DND-41 (cell line): ENCODE results near the gene RAI1.
A peak's percentile ranks its signal among the peaks of the same experiment; 100 is the strongest.
"Not testable (repeated sequence)": the region's sequence is repeated elsewhere in the genome, so short reads cannot be mapped to it uniquely, and the experiment has no call there.

Experiments
- ATAC-seq: fragments of 200-7000 bp; cut with Tn5 transposase; 3 replicates; pipeline ENCODE4 v1.9.1; 2021; ENCODE audit warnings: low read depth; ENCODE audit not compliant: insufficient read depth
- DNase-seq: peaks from one replicate; pipeline ENCODE4 v3.0.0-alpha.2; 2020
- H2AFZ ChIP-seq: 2 replicates; pipeline ENCODE4 v1.6.0; 2012; ENCODE audit warnings: low read depth, low read length
- H3K27ac ChIP-seq: 2 replicates; pipeline ENCODE4 v1.5.1; 2012; ENCODE audit warnings: low read length, inconsistent platforms
- H3K27me3 ChIP-seq: fragments of 200-600 bp; sonication (generic); 2 replicates; pipeline ENCODE4 v1.6.0; 2012; ENCODE audit warnings: low read length, mild to moderate bottlenecking, inconsistent platforms; ENCODE audit not compliant: insufficient read depth, poor library complexity
- H3K36me3 ChIP-seq: 2 replicates; pipeline ENCODE4 v1.5.1; 2012; ENCODE audit warnings: low read length, inconsistent platforms; ENCODE audit not compliant: insufficient read depth
- H3K4me1 ChIP-seq: 2 replicates; pipeline ENCODE4 v1.5.1; 2012; ENCODE audit warnings: mild to moderate bottlenecking, low read length; ENCODE audit not compliant: insufficient read depth
- H3K4me2 ChIP-seq: 2 replicates; pipeline ENCODE4 v1.6.0; 2012; ENCODE audit warnings: mild to moderate bottlenecking, moderate library complexity, low read length, inconsistent platforms; ENCODE audit not compliant: insufficient read depth
- H3K4me3 ChIP-seq, 2 experiments: fragments of 200-600 bp in 1 of 2; shearing (Covaris generic) in 1 of 2; 2 replicates each; pipeline ENCODE4 v1.5.1; 2012 to 2016; ENCODE audit warnings: inconsistent platforms in 2 of 2, low read length in 2 of 2, mild to moderate bottlenecking in 2 of 2, low read depth in 1 of 2, moderate library complexity in 1 of 2
- H3K79me2 ChIP-seq: 2 replicates; pipeline ENCODE4 v1.6.0; 2012; ENCODE audit warnings: low read length, inconsistent platforms; ENCODE audit not compliant: insufficient read depth
- H3K9ac ChIP-seq: 2 replicates; pipeline ENCODE4 v1.6.0; 2012; ENCODE audit warnings: low read depth, mild to moderate bottlenecking, inconsistent platforms, low read length, moderate library complexity
- H3K9me3 ChIP-seq: 2 replicates; pipeline ENCODE4 v1.5.1; 2012; ENCODE audit warnings: low read length, moderate library complexity, mild to moderate bottlenecking, inconsistent platforms; ENCODE audit not compliant: insufficient read depth, severe bottlenecking
- H4K20me1 ChIP-seq: 2 replicates; pipeline ENCODE4 v1.6.0; 2012; ENCODE audit warnings: low read length; ENCODE audit not compliant: insufficient read depth
- CTCF ChIP-seq: IDR thresholded peaks from 2 replicates; pipeline ENCODE4 v1.5.1; 2012; ENCODE audit warnings: borderline replicate concordance, low read length, moderate library complexity, mild to moderate bottlenecking; ENCODE audit not compliant: poor library complexity, severe bottlenecking; ENCODE audit errors: extremely low read depth
- EZH2 ChIP-seq: IDR thresholded peaks from 3 replicates; pipeline ENCODE4 v1.6.1; 2012; ENCODE audit warnings: borderline replicate concordance, low read depth, mild to moderate bottlenecking, moderate library complexity, low read length, inconsistent platforms; ENCODE audit not compliant: severe bottlenecking

Gene RAI1

GRCh38 chr17:17675925-17676534 is 5.2 kb upstream of the RAI1 start:
- Histone ChIP-seq H3K4me2 (no peak overlapping the region), H3K9me3 (no peaks in the 10 kb centered on the region), H2AFZ (no peak overlapping the region), H3K9ac (no peak overlapping the region), H3K79me2 (no peaks in the 10 kb centered on the region), H3K4me3 (no peak overlapping the region), H3K27me3 (no peaks in the 10 kb centered on the region), H3K4me1 (peaks cover 14% of the 10 kb centered on the region), H3K27ac (no peak overlapping the region), H3K36me3 (no peaks in the 10 kb centered on the region), H4K20me1 (peaks cover 9% of the 10 kb centered on the region)
- no peak for TF ChIP-seq CTCF
- peak; percentile 40 for DNase-seq
- ATAC-seq: peak; percentile 51; the same call in 2 of the 3 replicates

GRCh38 chr17:17676752-17677151 is 4.5 kb upstream of the RAI1 start:
- Histone ChIP-seq H3K4me2 (no peak overlapping the region), H2AFZ (no peak overlapping the region), H3K79me2 (peaks cover 5% of the 10 kb centered on the region), H4K20me1 (peaks cover 9% of the 10 kb centered on the region), H3K4me1 (peaks cover 14% of the 10 kb centered on the region), H3K4me3 (no peak overlapping the region), H3K27me3 (no peaks in the 10 kb centered on the region), H3K9me3 (no peaks in the 10 kb centered on the region), H3K27ac (no peak overlapping the region), H3K36me3 (no peaks in the 10 kb centered on the region; the same call in 1 of the 2 replicates), H3K9ac (no peak overlapping the region)
- TF ChIP-seq CTCF (no peak), EZH2 (no peak)
- DNase-seq (no peak), ATAC-seq (no peak)

GRCh38 chr17:17677299-17678040 is 3.8 kb upstream of the RAI1 start:
- ATAC-seq (no peak), DNase-seq (no peak)
- no peak overlapping the region for H2AFZ ChIP-seq
- H3K27me3 ChIP-seq: no peaks in the 10 kb centered on the region
- no peaks in the 10 kb centered on the region for H3K9me3 ChIP-seq
- H3K4me2 ChIP-seq: no peak overlapping the region
- no peaks in the 10 kb centered on the region; the same call in 1 of the 2 replicates for H3K36me3 ChIP-seq
- H3K9ac ChIP-seq: no peak overlapping the region
- H3K4me1 ChIP-seq: peaks cover 14% of the 10 kb centered on the region
- no peak overlapping the region for H3K4me3 ChIP-seq
- no peak for TF ChIP-seq CTCF
- TF ChIP-seq EZH2: no peak
- H4K20me1 ChIP-seq: peaks cover 9% of the 10 kb centered on the region
- peaks cover 12% of the 10 kb centered on the region for H3K79me2 ChIP-seq
- no peak overlapping the region for H3K27ac ChIP-seq

GRCh38 chr17:17678063-17678699 is 3.1 kb upstream of the RAI1 start:
- not testable (repeated sequence) for H3K36me3 ChIP-seq, DNase-seq, ATAC-seq, H3K27me3 ChIP-seq, H3K27ac ChIP-seq, H3K9ac ChIP-seq, H3K9me3 ChIP-seq, H2AFZ ChIP-seq, H3K4me3 ChIP-seq, H4K20me1 ChIP-seq, H3K4me2 ChIP-seq
- peaks cover 16% of the 10 kb centered on the region for H3K4me1 ChIP-seq
- H3K79me2 ChIP-seq: peaks cover 20% of the 10 kb centered on the region
